DND-41 (cell line): ENCODE results near the gene ERBB4.

ENCODE experiments used
- CTCF ChIP-seq: IDR thresholded peaks from 2 replicates; pipeline ENCODE4 v1.5.1; 2012; ENCODE audit warnings: borderline replicate concordance, low read length, moderate library complexity, mild to moderate bottlenecking; ENCODE audit not compliant: poor library complexity, severe bottlenecking; ENCODE audit errors: extremely low read depth
- EZH2 ChIP-seq: IDR thresholded peaks from 3 replicates; pipeline ENCODE4 v1.6.1; 2012; ENCODE audit warnings: borderline replicate concordance, low read depth, mild to moderate bottlenecking, moderate library complexity, low read length, inconsistent platforms; ENCODE audit not compliant: severe bottlenecking

- no peak for TF ChIP-seq CTCF
- no peak for TF ChIP-seq EZH2
These were observed 670.7 kb downstream of the ERBB4 start for GRCh38 chr2:211867845-211868451.
